CMK (cell line): ENCODE data around the gene IFT27.
"Not testable (repeated sequence)": the region's sequence is repeated elsewhere in the genome, so short reads cannot be mapped to it uniquely, and the experiment has no call there.

Experiments used
- DNase-seq: peaks from one replicate; pipeline ENCODE4 v3.0.0-alpha.2; 2010; ENCODE audit warnings: low read depth

The IFT27 gene

GRCh38 chr22:36765131-36765942 lies 10.6 kb downstream of the IFT27 start:
- no peak for DNase-seq

- no peak for DNase-seq
These were observed 11.3 kb downstream of the IFT27 start for GRCh38 chr22:36764641-36765040.

DNA sequence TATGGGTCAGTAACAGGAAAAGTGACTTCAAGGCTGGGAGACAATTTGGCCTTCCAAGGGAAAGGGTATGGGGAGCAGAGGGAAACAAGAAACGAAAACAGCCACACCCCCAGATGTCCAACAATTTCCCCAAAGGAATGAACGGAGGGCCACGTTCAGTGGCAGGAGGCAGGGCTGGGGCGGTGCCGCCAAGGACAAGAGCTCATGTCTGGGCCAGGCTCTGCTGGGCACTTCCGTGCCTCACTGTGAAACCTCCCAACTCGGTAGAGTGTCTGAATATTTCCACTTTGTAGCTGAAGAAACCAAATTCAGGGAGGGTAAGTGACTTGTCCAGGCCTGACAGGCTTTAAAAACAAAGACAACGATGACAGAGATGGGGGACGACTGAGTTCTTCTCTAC lies 11.9 kb downstream of the IFT27 start:
- no peak for DNase-seq

DNA sequence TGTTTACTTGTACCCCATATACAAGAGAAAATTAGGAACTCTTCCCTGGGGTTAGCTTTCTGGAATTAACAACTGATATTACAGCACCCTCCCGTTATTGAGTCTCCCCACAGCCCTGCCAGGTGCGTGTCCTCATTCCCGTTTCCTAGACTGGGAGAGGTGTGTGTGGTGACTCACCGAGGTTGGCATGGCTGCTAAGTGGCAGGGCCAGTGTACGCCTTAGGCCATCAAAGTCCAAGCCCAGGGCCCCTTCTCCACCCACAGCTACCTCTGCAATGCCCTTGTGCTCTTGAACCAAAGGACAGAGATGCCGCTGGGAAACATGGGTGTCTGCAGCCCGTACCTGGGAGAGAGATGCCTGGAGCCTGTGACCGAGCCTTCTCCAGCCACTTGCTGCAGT lies 12.3 kb downstream of the IFT27 start:
- no peak for DNase-seq

DNA sequence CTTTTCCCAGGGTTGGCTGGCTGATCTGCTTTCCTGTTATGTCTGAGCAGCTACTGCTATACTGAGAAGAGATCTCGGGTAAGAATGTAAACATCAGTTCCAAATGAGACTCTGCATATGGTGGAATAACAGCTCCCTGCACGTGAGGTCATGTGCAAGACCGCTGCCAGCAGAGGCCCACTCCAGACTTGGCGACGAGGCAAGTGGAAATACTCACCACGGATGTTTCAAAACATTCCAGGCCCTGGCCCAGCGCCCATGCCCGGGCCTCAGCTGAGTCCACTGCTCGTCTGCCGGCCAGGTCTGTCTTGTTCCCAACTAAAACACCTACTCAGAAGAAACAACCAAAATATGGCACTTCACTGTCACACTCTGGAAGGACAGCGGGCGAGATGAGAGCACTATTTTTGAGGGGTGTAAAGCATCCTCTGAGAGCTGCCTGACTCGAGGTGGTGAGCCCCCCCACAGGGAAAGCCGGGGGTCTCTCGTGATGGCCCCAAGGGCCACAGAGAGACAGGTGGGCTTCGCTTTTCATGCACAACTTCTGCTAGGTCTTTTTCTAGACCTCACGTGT lies 13.1 kb downstream of the IFT27 start:
- no peak for DNase-seq

DNA sequence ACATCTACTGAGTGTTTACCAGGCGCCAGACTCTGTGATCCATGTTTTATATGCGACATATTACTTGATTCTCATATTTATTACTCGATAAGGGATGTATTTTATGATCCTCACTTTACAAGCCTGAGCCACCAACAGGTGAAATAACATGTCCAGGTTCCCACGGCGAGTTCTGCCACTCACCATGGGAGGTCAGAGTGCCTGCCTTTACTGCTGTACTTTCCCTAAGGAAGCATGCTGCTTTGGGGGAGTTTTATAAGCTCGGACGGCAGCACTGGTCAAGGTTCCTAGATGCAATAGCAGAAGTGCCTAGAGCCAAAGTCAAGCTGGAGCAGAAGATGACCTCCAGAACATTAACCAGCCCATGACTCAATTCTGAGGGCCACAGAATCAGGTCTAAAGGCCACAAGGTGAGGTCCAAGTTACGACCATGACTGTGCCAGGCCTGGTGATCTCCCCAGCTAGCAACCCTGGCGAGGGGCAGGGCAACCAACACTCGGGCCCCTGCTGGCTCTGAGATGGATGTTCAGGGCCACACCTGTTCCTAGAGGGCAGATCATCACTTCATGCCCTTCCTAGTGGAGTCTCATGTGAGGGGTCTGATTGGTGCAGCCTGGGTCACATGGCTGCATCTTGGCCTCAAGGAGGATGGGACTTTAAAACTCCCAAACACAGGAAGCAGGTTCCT lies 14.2 kb downstream of the IFT27 start:
- no peak for DNase-seq

DNA sequence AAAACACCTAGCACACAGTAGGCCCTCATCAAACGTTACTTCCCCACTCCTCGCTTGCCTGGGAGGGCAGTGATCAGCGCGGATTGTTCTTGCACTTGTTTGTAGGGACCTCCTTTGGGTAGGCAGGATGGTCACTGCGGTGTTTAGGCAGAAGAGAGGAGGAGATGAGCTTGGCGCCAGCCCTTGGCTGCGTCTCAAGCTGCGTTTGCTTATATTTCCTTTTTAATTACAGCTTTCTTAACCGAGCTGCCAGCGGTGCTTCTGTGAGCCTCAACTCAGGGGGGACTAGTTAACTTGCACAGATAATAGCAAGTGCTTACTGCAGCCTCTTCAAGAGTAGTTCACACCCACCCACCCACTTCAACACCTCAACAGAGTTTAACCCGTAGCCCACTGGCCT lies 15.1 kb downstream of the IFT27 start:
- DNase-seq = no peak

DNA sequence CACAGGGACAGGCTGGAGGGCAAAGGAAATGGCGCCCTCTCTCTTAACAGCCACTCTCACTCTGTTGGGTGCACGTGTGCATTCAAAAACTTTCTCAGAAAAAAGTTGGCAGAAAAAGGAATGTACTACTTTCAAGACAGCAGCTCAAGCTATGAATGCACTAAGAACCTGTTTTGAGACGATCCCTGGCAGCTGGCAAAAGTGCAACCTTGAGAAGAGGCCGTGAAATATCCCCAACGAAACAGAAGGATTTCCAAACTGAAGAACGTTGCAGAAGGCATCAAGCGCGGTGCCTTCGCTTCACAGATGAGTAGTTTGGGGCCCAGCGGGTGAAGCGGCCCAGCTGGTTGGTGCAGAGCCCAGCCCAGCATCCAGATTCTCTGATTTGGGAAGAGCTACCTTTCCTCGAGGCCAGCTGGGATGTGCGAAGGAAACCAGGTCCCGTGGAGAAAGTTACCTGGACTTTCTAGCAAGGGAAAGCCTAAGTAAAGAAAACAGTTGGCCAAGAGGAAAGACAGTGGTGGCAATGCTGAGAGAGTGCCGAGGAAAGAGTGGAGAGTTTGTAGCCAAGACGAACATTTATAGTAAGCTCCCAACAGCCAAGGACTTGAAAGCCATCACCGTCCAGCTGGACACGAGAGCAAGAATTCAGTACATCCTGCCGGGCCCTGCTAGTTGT lies 16.3 kb downstream of the IFT27 start:
- DNase-seq = no peak

DNA sequence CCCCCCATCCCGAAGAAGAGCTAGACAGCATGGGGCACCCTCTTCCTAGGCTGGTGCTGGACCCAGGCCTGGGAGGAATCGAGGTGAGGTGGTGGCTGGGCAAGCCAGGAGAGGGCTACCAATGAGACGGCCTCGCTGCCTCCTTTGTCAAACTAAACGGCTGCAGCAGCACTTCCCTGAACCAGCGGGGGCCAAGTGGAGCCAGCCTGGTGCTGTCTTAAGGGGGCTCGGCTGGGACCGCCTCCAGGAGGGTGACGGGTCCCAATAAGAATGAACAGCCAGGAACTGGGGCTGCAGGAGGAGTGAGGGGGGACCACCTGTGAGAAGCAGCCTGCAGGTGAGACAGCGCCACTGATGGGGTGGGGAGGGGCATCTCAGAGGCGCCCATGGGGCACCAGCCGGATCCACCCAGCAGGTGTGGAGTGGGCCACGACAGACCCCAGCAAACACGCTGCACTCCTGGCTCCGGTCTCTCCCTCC lies 17.1 kb downstream of the IFT27 start:
- no peak for DNase-seq

GRCh38 chr22:36757668-36758211 lies 18.2 kb downstream of the IFT27 start:
- DNase-seq = peak; percentile 62

GRCh38 chr22:36756746-36757655 lies 18.9 kb downstream of the IFT27 start:
- no peak for DNase-seq

DNA sequence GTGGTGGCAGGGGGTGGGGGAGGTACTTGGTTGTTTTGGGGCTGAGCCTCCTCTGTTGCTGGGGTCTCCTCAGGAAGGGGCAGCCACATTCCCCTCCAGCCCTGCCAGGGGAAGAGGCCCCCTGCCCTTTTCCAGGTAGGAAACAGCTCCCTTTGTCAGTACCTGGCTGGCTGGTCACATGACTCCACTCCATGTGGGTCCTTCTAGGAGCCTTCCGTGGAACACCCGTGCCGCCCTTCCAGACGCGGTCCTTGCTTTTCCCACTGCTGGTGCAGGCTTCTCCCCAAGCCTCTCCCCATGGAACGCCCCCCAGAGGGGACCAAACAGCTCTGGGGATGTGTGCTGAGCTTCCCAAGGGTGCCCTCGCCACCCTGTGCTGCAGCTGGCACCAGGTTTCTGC lies 19.9 kb downstream of the IFT27 start:
- no peak for DNase-seq

DNA sequence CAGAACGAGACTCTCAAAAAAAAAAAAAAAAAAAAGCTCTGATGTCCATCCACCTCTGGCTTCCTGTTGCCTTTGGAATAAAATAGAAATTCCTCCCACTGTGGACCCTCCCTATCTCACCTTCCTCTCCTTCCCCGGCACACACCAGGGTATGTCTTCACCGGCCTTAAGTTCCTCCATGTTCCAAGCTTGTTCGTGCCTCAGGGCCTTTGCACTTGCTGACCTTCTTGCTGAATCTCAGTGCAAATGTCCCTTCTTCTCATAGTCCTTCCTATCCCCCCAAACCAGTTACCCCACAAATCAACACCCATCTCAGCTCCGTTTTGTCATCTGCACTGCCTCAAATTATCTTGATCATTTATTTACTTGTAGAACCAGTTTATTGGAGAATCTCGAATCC lies 20.6 kb downstream of the IFT27 start:
- DNase-seq = no peak

DNA sequence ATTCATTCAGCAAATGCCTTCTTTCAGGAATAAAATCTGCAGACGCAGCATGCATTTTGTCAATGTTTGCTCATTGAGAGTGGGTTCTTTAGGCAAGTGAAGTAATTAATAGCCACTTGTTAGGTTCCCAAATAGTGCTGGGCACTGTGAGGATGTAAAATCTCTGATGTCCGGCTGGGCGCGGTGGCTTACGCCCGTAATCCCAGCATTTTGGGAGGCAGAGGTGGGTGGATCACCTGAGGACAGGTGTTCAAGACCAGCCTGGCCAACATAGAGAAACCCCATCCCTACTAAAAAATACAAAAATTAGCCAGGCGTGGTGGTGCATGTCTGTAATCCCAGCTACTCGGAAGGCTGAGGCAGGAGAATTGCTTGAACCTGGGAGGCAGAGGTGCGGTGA lies 21.0 kb downstream of the IFT27 start:
- not testable (repeated sequence) for DNase-seq

- DNase-seq = no peak
These were observed 22.0 kb downstream of the IFT27 start for GRCh38 chr22:36753916-36754315.

DNA sequence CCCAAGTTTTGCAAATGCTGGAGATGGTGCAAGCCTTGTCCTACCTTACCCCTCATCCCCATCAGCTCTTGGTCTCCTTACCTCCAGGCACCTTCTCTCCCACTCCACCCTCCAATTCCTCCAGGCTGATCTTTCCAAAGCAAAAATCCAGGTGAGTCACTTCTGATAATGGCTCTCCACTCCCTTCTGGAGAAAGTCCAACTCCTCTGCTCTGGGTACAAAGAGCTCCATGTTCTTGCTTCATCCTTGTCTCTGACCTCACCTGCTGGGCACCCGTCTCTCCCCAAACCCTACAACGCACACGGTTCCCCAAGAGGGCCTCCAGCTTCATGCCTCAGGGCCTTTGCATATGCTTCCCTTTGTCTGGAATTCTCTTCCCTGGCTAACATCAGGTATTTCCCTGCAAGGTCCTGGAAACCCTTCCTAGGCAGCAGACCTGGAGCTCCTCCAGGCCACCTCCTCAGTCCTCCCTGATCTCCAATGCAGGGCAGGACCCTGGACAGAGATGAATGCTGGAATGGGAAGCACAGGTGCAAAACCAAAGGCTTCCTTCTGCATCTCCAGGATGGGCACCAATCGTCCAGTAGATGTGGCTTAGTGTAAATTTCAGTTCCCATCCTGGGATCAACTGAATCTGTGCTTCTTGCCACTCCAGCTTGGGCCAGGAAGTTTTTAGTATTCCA lies 22.7 kb downstream of the IFT27 start:
- no peak for DNase-seq

DNA sequence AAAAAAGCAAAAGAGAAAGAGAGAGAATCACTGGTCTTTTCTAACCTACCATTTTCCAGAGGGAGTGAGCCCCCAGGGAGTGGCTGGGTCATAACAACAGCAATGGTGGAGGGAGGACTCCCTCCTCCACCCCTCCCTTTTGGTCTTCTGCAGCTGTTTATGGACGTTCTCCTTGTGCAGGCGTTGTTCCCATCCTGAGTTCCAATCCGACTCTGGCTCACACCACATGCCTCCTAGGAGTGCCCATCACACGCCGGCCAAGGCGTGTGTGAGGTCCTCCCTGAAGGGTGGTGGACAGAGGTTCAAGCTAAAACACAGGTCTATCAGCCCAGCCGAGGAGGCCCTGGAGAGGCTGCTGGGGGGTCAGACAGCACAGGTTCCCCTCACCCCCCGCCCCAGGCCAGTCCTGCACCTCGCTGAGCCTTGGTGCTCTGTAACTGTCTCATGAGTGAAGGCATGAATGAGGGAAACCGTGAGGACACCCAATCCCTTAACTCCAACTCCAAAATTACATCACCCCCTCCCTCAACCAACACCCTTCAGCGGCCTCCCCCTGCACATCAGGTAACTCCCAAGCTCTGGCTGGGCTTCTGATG lies 29.4 kb downstream of the IFT27 start:
- no peak for DNase-seq

GRCh38 chr22:36745301-36745995 lies 30.5 kb downstream of the IFT27 start:
- no peak for DNase-seq

GRCh38 chr22:36744791-36745190 lies 31.1 kb downstream of the IFT27 start:
- DNase-seq = no peak

GRCh38 chr22:36744413-36744765 lies 31.5 kb downstream of the IFT27 start:
- DNase-seq = no peak
